HG03520 (cell line): ENCODE data around the gene WNK2.
"Not testable (repeated sequence)": the region's sequence is repeated elsewhere in the genome, so short reads cannot be mapped to it uniquely, and the experiment has no call there.

Source experiments
- ATAC-seq: cut with Tn5 transposase; IDR thresholded peaks from one replicate; pipeline ENCODE4 v1.9.1; 2021; ENCODE audit warnings: mild to moderate bottlenecking, moderate library complexity; ENCODE audit not compliant: unreplicated experiment

The WNK2 gene

DNA sequence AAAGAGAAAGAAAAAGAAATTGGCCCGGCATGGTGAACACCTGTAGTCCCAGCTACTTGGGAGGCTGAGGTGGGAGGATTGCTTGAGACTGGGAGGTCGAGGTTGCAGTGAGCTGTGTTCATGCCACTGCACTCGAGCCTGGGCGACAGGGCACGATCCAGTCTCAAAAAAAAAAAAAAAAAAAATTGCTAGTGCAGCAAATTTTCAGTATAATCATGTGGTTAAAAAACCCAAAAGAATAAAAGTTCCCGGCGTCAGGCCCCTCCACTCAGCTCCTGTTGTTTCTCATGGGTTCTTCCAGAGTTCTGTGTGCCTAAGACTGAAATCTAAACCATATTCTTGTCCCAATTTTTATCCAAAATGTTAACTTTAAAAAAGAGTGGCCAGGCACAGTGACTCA, 49.1 kb downstream of the WNK2 start:
- ATAC-seq: no peak

DNA sequence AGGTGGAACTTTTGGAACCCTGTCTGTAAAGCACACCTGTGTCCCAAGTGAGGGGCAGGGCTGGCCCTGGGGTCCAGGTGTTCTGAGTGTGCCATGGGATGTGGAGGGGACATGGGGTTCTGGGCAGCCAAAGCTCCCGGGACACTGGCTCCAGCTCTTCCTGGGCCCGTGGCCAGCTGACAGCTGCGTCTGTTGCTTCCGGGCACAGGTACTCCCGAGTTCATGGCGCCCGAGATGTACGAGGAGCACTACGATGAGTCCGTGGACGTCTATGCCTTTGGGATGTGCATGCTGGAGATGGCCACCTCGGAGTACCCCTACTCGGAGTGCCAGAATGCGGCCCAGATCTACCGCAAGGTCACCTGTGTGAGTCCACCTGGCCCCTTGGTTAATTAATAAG, 50.7 kb downstream of the WNK2 start:
- ATAC-seq: no peak

GRCh38 chr9:93235300-93235960, 51.5 kb downstream of the WNK2 start:
- ATAC-seq: no peak

GRCh38 chr9:93236541-93237206, 52.7 kb downstream of the WNK2 start:
- no peak for ATAC-seq

- ATAC-seq: no peak
Observed at GRCh38 chr9:93237540-93237939, 53.6 kb downstream of the WNK2 start.

DNA sequence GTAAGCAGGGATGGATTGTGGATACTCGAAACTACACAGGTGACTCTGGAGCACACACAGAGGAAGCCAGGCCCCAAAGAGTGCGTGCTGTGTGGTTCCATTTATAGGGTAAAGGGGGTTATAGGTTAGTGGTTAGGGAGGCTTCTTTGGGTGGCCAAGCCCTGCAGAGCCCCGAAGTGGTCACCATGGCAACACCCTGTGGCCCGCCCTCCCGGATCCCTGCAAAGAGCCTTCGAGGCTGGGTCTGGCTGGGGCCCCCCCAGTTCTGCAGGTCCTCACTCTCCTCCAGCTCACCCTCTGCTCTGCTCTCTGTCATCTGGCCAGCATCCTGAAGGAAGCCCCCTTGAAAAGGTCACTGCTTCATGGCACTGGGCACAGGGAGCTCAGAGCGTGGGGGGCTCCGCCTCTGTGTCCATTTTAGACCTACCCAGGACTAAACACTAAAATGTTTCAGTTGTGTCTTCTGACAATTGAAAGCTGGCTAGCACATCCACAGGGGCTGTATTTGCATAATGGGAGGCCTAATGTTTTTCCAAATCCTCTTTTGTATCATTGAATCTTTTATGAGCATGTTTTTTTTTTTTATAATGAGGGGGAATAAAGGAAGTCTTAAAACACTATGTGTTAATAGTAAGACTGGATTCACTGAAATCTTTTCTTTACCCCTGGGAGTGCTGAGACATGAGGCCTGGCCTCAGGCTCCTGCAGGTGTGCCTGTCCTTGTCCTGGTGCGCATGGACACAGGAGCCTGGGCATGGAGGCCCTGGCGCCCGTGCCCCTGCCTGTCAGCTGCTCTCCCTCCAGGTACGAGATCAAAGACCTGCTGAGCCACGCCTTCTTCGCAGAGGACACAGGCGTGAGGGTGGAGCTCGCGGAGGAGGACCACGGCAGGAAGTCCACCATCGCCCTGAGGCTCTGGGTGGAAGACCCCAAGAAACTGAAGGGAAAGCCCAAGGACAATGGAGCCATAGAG, 55.3 kb downstream of the WNK2 start:
- no peak for ATAC-seq

DNA sequence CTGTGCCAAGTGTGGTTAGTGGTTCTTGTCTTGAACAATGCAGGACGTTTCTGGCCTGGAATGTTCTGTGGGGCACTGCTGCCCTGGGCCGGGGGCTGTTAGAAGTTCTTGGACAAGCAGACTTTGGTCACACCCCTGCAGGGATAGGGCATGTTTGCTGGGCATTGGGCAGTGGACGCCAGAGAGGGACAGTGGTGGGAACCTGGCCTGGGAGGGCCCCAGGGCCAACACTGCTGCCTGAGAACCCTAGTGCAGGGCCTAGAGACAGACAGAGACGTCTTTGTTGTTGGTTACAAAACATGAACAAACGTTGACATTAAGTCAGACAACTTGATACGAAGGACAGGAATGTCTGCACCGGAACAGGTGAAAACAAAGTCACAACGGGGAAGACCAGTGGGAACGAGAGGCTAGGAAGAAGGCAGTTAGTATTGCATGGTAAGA, 57.0 kb downstream of the WNK2 start:
- ATAC-seq: no peak

DNA sequence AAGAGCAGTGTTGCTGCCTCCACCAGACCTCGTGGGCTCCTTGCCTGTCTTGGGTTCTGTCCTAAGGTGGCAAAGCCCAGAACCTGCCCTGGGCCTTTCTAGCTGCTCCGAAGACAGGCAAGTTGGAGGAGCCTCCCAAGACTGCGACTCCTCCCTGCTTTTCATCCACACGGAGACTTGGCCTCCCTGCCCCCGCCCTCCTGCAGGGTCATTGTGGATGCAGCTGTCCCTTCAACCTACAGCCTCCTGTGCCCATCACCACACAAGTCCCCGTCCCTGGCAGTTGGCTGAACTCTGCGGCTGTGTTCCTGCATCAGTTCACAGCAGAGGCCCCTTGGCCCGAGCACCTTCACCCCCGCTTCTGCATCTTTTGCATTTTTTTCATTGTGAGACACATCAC, 59.2 kb downstream of the WNK2 start:
- ATAC-seq: no peak

- ATAC-seq: no peak
Observed at GRCh38 chr9:93244101-93244500, 60.2 kb downstream of the WNK2 start.

DNA sequence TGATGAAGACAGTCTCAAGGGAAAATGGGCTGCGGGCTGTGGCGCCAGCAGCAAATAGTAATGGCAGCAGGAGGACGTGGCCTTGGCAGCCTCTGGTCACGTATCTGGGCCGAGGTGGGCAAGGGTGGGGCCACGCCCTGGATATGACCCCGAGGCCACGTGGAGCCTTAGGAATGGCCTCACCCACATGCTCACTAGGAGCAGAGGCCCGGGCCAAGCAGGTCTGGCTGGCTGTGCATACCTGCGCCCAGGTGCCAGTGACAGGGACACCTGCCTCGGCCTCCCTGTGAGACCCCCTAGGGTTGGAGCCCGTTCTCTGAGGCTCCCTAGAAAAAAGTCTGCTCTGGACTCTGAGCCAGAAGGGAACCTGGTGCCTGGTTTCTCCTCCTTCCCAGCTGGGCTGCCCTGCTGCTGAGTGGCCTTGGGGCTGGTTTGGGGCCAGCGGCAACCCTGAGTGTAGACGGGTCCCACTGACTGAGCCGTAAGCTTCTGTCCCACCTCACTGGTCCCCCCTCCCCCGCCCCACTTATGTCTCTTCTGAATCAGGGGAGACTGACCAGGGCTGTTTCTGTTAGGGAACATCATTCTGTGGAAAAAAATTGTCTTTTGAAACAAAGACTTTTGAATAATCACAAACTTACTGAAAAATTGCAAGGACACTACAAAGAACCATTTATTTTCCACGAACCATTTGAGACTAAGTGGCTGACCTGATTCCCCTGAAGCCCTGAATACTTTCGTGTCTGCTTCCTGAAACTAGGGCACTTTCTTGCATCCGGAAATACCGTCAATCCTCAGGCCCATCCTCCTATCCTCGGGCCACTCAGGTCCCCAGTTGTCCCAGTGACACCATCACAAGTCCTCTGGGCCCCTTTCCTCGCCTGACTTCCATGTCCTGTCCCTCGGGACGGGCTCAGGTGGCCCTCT, 60.8 kb downstream of the WNK2 start:
- ATAC-seq: no peak

GRCh38 chr9:93245437-93245970, 61.6 kb downstream of the WNK2 start:
- no peak for ATAC-seq

DNA sequence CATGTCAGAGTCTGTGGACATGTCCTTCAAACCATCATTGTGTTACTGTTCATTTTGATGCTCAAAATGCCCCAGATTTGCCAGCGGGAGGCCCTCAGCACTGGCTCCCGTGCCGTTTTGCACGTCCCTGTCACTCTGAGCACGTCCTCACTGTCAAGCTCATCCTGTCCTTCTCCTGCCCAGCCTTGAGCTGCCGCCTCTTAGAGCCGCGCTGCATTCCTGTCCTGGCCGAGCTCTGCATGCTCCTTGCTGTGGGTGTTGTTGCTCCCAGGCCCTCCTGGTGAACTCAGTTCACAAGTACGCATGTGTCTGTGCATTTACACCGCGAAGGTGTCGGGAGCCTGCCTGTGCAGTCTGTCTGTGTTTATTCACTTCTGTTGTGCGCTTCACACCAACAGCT, 62.2 kb downstream of the WNK2 start:
- no peak for ATAC-seq

- no peak for ATAC-seq
Observed at GRCh38 chr9:93246526-93246925, 62.6 kb downstream of the WNK2 start.

- ATAC-seq: no peak
Observed at GRCh38 chr9:93247099-93247865, 63.3 kb downstream of the WNK2 start.

DNA sequence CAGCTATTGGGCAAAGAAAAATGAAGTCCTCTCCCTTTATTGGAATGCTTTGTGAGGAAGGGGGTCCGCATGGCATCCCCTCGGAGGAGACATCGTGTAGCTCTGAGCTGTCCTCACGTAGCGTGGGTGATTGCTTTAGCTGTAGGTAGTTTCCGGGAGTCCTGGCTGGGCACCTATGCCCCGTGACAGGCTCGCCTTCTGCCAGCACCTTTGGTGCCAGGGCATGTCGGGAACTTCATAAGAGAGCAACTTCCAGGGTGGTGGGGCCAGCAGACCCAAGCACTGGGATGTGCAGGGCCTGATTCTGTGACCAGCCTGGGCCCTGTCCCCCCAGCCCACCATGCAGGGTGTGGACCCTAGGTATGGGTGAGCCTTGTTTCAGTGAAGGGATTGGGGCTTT, 64.0 kb downstream of the WNK2 start:
- ATAC-seq: no peak

- no peak for ATAC-seq
Observed at GRCh38 chr9:93248386-93249040, 64.6 kb downstream of the WNK2 start.

GRCh38 chr9:93250185-93250584, 66.2 kb downstream of the WNK2 start:
- no peak for ATAC-seq

GRCh38 chr9:93251309-93251708, 67.4 kb downstream of the WNK2 start:
- not testable (repeated sequence) for ATAC-seq
